ENCODE results near the gene DPY19L1.

DPY19L1 gene

GRCh38 chr7:35040906-35041305 is 3.6 kb upstream of the DPY19L1 start:
- TF ChIP-seq CTCF (conservative IDR thresholded peaks at IDR 0.05): no peak
- H3K27ac ChIP-seq: no peak overlapping the region

DNA sequence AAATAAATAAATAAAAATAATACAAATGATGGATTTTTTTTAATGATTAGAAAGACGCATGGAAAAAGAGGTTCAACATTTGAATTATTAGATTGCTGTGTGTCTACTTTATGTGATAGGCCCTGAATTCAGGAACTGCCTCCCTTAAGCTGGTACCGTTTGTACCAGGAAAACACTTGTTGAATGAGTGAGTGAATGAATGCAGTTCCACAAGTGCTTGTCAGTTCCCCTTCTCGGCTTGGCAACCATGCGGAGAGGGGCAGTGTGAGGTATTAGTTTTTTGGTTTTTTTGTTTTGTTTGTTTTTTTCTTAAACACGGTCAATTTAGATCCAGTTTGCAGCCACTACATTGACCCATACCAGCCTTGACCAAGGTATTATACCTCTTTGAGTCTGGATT is 2.1 kb upstream of the DPY19L1 start:
- no peak for TF ChIP-seq CTCF (conservative IDR thresholded peaks at IDR 0.05)
- no peak overlapping the region for H3K27ac ChIP-seq

DNA sequence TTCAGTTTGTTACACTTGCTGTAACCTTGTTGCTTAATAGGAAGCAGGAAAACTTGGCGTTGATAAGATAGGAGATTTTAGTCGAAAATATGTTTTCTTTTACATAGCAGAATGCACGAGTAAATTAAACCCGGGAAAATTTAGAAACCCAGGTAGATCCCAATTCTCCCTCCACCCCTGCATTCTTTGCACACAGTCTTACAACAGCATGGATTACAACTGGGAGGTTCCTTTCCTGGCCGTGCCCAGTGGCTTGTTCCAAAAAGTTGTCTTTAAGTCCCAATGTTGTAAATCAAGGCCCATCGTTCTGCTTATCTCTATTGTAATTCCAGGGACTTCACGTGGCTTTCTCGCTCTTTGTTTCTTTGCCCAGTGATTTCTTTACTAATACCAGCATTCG is 1.1 kb upstream of the DPY19L1 start:
- H3K27ac ChIP-seq: peak overlapping the region; percentile 76
- TF ChIP-seq CTCF (conservative IDR thresholded peaks at IDR 0.05): no peak

DNA sequence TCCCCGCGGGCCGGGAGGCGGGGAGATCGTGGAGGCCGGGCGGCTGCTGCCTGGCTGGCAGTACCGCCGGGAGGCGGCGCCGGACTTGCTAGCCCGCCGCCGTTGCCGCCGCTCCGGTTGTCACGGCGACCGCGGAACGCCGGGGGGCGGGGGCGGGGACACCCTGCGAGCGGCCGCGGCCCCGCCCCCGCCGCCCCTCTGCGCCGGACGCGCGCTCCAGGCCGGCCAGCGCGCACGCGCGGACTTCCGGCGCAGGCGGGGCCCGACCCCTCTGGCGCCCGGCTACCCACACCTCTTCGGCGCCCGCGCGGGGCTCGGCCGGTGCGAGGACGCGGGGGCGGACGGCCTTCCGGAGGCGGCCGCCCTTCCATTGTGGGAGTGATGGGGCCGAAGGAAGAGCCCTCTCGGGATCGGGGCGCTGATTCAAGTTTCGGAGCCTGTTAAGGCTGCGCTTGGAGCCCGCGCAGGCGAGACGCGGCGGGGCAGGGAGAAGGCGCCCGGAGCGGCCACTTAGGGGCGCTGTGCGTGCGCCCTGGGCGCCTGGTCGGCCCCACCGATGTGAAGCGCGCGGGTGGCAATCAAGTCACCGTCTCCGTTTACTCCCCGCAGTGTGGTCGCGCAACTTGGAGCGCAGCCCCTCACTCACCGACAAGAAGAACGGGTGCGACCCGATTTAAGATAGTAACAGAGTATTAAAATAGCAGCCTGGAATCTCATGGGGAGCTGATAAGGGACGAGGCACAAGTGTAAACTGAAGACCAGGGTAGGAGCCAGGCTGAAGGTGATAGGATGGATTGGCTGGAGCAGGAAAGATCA is 449 bp upstream of the DPY19L1 start:
- peak overlapping the region; percentile 76 for H3K27ac ChIP-seq
- TF ChIP-seq CTCF (conservative IDR thresholded peaks at IDR 0.05): peak; percentile 94

DNA sequence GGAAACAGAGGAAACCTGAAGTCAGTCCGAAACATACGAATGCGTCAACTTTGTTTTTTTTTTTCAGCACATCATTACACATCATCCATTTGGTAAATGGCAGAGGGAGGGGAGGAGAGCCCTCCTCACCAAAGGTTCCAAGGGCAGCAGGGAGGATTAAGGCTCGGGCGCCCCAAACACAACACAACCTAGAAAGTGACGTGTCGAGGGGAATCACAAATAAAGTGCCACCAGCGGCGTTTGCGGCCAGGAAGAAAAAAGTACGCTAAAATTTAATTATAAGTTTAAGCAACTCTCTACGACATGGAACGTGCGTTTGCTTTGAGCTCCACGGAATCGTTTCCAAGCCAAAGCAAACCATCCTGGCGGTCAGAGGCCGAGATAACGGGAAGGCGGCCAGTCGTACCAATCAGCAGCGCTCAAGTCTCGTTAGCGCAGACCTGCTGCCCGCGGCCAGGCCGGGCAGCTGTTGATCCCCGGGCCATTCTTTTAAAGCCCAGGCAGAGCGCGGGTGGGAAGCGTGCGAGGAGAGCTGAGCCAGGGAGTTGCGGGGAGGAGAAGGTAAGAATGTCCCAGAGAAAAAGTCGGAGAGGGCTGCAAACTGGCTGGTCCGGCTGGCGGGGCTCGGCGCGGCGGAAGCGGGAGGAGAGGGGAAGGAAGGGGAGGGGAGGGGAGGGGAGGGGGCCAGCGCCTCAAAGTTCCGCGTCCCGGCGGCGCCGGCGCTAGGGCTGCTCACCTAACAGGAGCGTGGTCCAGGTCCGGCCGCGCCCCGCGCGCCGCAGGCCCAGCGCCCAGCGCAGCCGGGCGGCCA is 719 bp downstream of the DPY19L1 start:
- TF ChIP-seq CTCF (conservative IDR thresholded peaks at IDR 0.05): no peak
- H3K27ac ChIP-seq: peak overlapping the region; percentile 76

- no peak overlapping the region for H3K27ac ChIP-seq
- TF ChIP-seq CTCF (conservative IDR thresholded peaks at IDR 0.05): peak; percentile 50
Observed at GRCh38 chr7:35035511-35035961, 1.7 kb downstream of the DPY19L1 start.

- H3K27ac ChIP-seq: no peak overlapping the region
- no peak for TF ChIP-seq CTCF (conservative IDR thresholded peaks at IDR 0.05)
Observed at GRCh38 chr7:35032166-35032565, 5.1 kb downstream of the DPY19L1 start.

Measured in VCaP (cell line).